GM21619 (cell line): ENCODE data around the gene KDM4B.
"Not testable (repeated sequence)": the region's sequence is repeated elsewhere in the genome, so short reads cannot be mapped to it uniquely, and the experiment has no call there.

ENCODE experiments used
- ATAC-seq: cut with Tn5 transposase; IDR thresholded peaks from one replicate; pipeline ENCODE4 v1.9.1; 2021; ENCODE audit not compliant: unreplicated experiment

Gene KDM4B

GRCh38 chr19:4968462-4969291 is at the start of gene KDM4B:
Gene KDM4B, plus strand, starts transcription at chr19:4969113. Its CDS starts 63,778 bp downstream, at chr19:5032891.
- ATAC-seq, result peak; percentile 89

DNA sequence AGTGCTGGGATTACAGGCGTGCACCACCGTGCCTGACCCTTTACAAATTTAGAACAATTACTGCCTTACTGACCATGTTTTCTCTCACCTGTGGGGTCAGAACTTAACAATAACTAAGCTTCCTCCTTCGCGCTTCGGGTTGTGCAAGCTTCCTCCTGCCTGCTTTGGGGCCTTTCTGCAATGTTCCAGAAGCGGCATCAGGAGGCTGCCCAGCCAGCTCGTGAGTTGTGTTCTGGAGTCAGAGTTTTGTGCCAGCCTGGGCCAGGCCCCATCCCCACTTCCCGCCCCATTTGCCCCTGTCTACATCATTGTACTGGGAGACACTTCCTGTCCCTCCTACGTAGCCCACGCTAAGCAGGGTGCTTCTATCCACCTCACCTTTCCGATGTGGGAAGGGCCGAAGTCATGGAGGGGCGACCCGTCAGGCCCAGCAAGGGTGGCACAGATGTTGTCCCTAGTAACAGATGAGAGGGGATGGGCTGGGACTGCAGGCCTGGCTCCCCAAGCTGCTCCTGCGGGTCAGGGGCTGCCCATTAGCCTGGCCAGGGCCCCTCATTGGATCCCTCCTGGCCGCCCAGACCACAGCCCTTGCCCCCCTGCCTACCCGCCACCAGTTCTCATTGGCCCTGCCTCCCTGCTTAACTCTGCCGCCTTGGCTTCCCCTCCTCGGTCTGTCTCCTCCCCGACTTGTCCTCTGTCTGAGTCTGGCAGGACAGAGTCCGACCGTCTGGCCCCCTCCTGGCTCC is 46.2 kb upstream of the KDM4B start:
- ATAC-seq, result no peak

GRCh38 chr19:4923276-4923747 is 45.6 kb upstream of the KDM4B start:
- no peak for ATAC-seq

- ATAC-seq, result no peak
Observed at GRCh38 chr19:4929186-4929585, 39.7 kb upstream of the KDM4B start.

GRCh38 chr19:4930664-4931063 is 38.2 kb upstream of the KDM4B start:
- no peak for ATAC-seq

DNA sequence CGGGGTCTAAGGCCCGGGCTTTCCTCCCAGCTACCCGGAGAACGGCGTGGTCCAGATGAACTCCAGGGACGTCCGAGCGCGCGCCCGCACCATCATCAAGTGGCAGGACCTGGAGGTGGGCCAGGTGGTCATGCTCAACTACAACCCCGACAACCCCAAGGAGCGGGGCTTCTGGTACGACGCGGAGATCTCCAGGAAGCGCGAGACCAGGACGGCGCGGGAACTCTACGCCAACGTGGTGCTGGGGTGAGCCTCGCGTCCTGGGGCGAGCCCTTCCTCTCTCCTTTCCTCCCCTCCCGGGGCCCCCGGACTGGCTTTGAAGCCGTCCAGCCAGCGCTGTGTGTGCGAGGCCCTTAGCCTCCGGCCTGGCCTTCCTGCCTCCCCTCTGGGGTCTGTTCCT is 36.2 kb upstream of the KDM4B start:
- no peak for ATAC-seq

- ATAC-seq, result no peak
Observed at GRCh38 chr19:4933528-4933927, 35.4 kb upstream of the KDM4B start.

DNA sequence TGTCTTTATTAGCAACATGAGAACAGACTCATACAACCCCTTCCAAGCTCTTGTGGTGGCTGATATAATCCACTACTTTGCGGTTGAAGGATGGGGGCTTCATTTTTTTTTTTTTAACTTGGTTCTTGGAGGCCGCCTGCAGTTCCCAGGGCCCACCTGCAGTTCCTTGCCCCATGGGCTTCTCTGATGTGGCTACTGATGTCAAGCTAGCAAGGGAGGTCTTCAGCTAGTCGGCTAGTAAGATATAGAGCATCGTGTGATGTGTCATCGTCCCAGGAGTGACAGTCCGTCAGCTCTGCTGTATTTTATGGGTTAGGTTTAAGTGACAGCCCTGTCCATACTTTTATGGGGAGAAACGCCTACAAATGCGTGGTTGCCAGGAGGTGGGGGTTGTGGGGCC is 33.5 kb upstream of the KDM4B start:
- no peak for ATAC-seq

GRCh38 chr19:4937060-4937459 is 31.9 kb upstream of the KDM4B start:
- no peak for ATAC-seq

- not testable (repeated sequence) for ATAC-seq
Observed at GRCh38 chr19:4938461-4938860, 30.5 kb upstream of the KDM4B start.

DNA sequence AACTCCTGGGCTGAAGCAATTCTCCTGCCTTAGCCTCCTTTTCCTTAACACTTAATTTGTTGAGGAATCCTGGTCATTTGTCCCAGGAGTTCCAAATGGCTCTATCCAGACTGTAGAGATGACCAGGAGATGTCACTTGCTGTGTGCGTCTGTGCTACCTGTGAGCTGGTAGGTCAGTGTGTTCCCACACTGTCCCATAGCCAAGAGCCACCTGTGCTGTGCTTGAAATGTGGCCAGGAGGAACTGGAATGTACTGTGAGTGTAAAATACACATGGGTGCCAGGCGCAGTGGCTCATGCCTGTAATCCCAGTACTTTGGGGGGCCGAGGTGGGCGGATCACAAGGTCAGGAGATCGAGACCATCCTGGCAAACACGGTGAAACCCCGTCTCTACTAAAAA is 29.4 kb upstream of the KDM4B start:
- ATAC-seq, result no peak

GRCh38 chr19:4941638-4942169 is 27.2 kb upstream of the KDM4B start:
- not testable (repeated sequence) for ATAC-seq

GRCh38 chr19:4950650-4951049 is 18.3 kb upstream of the KDM4B start:
- not testable (repeated sequence) for ATAC-seq

DNA sequence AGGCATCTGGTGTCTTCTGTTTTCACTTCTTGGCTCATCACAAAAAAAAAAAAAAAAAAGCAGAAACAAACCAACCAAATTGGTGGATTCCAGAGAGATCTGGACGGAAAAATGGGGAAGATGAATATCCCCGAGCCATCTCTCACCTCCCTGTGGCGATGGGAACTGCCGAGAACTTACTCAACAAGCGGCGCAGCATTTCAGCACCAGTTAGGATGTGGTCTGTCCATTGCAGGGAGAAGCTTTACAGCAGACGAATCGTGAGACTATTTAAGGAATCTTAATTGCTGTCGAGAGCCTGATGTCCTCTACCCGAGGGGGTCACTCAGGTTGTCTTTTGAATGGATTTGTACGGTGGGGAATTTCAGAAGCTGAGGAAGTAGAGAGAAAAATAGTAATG is 17.3 kb upstream of the KDM4B start:
- ATAC-seq, result no peak

DNA sequence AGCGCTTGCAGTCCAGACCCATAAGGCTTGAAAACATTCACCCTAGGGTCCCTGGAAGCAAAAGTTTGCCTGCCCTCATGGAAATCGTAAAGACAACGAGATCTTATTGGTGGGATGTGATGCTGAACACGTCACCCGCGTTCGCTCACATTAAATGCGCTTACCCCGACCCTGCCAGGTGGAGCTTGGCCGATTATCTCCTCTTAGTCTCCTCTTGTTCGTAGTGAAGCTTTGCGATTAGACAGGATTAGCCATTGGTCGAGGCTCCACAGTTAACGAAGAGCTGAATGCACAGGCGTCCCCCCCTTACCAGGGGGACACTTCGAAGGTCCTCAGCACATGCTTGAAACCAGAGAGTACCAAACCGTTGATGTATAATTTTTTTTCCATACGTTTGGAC is 16.0 kb upstream of the KDM4B start:
- ATAC-seq, result no peak

- not testable (repeated sequence) for ATAC-seq
Observed at GRCh38 chr19:4954320-4955149, 14.4 kb upstream of the KDM4B start.

DNA sequence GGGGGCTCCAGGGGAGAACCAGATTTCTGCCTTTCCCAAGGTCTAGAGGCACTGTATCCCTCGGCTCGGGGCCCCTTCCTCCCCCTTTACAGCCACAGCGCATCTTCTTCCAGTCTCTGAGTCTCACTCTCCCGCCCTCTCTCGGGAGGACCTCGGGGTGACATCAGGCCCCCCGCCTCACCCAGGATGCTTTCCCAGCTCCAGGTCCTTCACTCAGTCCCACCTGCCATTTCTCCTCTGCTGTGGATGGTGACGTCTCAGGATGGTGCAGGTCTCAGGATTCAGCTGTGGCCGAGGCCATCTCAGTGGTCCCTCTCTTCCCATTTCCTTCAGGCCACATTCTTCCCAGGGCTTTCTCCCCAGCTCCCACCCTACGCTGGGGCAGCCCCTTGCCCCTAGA is 13.6 kb upstream of the KDM4B start:
- ATAC-seq, result no peak

- ATAC-seq, result no peak
Observed at GRCh38 chr19:4957981-4958380, 10.9 kb upstream of the KDM4B start.

DNA sequence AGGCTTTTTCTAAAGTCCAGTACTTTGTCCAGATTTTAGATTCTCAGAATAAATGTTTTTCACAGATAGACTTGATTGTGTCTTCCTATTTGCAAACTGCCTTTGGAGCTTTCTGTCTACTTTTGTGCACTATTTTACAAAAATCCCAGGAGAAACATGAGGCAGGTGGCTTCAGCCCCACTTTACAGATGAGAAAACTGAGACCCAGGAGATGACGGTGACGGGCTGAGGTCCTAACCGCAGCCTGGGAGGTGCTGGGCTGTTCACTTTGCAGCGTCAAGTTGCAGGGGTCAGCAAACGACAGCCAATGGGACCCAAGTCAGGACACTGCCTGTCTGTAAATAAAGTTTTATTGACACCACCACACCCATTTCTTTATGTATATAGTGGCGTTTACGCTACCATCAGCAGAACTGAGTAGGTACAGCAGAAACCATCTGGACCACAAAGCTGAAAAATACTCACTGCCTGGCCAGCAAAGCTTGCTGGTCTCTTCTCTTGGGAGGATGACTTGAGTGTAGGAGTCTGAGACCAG is 6.8 kb upstream of the KDM4B start:
- ATAC-seq, result no peak

GRCh38 chr19:4965061-4965460 is 3.9 kb upstream of the KDM4B start:
- no peak for ATAC-seq

GRCh38 chr19:4966591-4966990 is 2.3 kb upstream of the KDM4B start:
- ATAC-seq, result no peak
